ENCODE measurements around the gene FAM118B.

- no peak for TF ChIP-seq KDM4A (IDR thresholded peaks at IDR 0.05; ENCODE audit: low read depth, low read length, severe bottlenecking)
- TF ChIP-seq YY1 (IDR thresholded peaks at IDR 0.05; ENCODE audit: low read depth, low read length), result no peak
- no peak for TF ChIP-seq SIN3A (conservative IDR thresholded peaks at IDR 0.05 in 1 of 2, IDR thresholded peaks at IDR 0.05 in 1 of 2; ENCODE audit: low read depth in 1 of 2, low read length in 2 of 2)
- TF ChIP-seq POLR2A (IDR thresholded peaks at IDR 0.05; ENCODE audit: control extremely low read depth in 1 of 2, low read depth in 2 of 2, low read length in 2 of 2), result no peak
- TF ChIP-seq EP300 (IDR thresholded peaks at IDR 0.05; ENCODE audit: borderline replicate concordance in 1 of 2, low read depth in 2 of 2, low read length in 2 of 2), result no peak
- no peak for TF ChIP-seq CEBPB (IDR thresholded peaks at IDR 0.05; ENCODE audit: low read depth, low read length)
- TF ChIP-seq ZNF274 (IDR thresholded peaks at IDR 0.05; ENCODE audit: borderline replicate concordance, extremely low read depth, low read length), result no peak
- no peak for TF ChIP-seq CTCF (IDR thresholded peaks at IDR 0.05; ENCODE audit: control extremely low read depth in 1 of 3, insufficient read depth in 1 of 3, low read depth in 1 of 3, low read length in 3 of 3)
- TF ChIP-seq EZH2 (IDR thresholded peaks at IDR 0.05; ENCODE audit: low read depth, low read length, severe bottlenecking), result no peak
Measured at GRCh38 chr11:126165757-126166156, 45.8 kb upstream of the FAM118B start.
